NCI-H146 (cell line): ENCODE measurements around the gene SGSM2.

Experiments
- DNase-seq: peaks from one replicate; lab custom pipeline; 2025; lab: John Stamatoyannopoulos, UW

The SGSM2 gene

DNA sequence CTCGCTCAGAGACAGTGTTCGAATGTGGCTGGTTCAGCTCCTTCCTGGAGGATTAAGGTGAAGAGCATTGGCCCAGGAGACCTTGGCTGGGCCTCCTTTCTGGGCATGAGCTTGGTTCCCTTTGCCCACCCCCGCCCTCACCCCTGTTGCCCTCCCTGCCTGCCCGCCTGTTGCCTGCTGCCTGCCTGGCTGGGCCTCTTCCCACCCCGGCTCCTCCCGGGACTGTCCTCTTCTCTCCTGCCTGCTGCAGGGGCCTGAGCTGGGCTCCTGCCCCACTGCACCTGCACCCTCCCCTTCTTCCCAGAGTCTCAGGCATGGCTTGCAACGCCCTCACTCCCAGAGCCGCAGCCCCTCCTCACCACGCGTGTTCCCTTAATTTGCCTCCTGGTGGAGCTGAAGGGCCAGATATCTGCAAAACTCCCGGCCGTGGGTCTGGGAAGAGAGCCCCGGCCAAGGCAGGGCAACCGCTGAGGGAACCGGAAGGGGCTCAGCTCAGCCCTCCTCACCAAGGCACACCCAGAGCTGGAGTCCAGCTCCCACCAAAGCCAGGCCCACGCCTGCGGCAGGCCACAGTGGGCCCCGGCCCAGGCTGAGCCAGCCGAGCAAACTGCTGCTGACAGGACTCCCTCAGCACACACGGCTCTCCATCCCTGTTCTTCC, 32.4 kb downstream of the SGSM2 start:
- DNase-seq = no peak

DNA sequence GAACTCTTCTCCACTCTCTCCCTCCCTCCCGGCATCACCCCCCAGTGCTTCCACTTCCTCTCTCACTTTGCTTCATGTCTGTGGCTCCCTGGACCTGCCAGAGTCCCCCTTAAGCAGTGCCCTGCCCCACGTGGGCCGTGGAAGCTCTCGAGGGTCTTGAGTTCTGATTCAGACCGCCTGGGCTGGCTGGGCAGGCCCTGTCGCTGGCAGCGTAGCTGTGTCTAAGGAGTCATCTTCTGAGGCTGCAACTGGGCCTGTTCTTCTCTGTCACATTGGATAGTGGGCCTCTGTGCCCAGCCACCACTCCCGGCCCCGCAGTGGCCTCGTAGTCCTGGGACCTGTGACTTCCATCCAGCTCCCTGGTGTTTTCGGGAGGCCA, 32.9 kb downstream of the SGSM2 start:
- no peak for DNase-seq

DNA sequence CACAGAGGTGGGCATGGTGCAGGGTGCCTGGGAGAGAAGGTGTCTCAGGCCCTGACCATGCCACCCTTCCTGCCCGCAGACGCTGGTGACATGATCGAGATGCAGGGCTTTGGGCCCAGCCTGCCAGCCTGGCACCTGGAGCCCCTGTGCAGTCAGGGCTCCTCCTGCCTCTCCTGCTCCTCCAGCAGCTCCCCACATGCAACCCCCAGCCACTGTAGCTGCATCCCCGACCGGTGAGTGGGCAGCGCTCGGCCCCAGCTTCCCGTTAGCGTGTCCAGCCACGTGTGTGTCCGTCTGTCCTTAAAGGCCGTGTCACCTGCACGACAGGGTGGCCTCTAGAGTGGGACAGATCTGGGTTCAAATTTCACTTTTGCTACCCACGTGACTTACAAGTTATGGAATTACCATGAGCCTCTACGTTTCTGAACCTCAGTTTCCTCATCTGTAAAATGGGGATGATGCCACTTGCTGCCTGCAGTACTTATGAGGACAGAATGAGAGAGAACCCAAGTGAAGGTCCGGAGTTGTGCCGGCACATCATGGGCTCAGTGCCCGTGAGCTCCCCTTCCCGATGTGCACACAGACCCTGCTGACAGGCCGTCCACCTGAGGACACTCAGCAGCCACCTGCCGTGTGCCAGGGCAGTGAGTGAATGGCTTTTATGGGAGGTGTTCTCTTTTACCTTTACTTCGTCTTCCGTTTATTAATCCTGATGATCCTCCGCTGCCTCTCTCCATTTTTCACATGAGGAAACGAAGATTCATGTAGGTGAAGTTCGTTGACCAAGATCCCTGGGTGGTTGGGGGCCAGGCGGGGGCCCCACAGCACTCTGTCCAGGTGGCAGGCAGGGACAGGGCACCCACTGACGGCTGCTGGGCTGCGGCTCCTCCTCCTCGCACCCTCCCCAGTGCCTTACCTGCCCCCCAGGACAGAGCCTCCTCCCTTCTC, 34.2 kb downstream of the SGSM2 start:
- no peak for DNase-seq

DNA sequence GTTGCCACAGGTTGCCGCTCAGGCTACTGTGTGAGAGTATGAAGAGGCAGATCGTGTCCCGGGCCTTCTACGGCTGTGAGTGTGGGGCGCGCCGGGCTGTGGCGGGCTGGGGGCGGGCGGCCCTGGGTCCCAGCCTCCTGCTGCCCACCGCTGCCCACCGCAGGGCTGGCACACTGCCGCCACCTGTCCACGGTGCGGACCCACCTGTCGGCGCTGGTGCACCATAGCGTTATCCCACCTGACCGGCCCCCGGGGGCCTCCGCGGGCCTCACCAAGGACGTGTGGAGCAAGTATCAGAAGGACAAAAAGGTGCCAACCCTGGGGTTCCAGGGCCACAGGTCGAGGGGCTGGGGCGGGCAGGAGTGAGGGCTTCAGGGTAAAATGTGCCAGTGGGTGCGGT, 34.9 kb downstream of the SGSM2 start:
- no peak for DNase-seq

DNA sequence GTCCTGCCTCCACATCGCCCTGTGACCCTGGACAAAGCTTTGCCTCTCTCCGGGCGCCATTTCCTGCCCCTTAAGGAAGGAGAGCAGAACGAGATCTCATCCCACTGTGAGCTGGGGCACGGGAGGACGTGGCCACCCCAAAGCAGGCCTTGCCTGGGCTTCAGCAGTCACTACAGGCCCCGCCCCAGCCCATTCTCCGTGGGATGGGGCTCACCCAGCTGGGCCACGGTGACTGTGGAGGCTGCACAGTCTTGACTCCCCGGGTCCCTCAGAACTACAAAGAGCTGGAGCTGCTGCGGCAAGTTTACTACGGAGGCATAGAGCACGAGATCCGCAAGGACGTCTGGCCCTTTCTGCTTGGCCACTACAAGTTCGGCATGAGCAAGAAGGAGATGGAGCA, 35.4 kb downstream of the SGSM2 start:
- no peak for DNase-seq

DNA sequence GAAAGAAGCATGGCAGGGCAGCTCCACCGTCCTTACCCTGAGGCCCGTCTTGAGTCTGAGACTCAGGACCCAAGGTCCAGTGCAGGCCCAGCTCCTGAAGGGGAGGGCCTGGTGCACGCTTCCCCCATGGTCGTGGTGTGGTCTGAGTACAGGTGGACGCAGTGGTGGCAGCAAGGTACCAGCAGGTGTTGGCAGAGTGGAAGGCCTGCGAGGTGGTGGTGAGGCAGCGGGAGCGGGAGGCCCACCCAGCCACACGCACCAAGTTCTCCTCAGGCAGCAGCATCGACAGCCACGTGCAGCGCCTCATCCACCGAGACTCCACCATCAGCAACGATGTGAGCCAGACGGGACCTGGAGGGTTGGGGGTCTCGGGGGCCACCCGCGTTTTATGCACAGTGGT, 35.9 kb downstream of the SGSM2 start:
- no peak for DNase-seq

DNA sequence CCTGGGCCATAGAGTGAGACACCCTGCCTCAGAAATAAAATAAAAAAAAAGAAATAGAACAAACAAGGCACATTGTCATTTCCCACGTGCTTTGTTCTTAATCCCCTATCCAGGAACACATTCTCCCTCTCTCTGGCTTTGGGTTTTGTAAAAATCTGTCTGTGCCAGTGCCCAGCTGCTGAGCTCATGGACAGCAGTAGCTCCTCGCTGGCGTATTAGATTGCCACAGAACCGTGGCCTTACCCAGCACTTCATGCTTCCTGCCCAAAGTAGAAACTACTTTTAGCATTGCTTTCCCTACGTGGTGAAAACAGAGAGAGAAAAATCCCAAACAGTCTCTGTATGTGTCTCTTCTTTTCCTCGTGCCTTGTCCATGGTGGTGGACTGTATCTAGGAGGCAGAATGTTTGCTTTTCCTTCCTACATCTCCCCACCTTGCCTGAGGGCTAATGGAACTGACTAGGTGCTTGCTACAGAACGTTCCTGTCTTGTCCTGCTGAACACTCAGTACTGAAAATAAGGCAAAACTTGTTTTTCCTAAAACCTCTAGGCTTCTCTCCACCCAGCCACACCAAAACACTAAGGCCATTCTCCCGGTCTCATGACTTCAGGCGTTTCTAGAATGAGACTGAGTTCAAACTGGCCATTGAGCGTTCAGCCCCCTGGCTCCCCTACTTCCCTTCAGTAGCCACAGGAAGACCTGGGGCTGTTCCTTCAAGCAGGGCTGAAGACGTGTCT, 37.4 kb downstream of the SGSM2 start:
- DNase-seq = no peak

DNA sequence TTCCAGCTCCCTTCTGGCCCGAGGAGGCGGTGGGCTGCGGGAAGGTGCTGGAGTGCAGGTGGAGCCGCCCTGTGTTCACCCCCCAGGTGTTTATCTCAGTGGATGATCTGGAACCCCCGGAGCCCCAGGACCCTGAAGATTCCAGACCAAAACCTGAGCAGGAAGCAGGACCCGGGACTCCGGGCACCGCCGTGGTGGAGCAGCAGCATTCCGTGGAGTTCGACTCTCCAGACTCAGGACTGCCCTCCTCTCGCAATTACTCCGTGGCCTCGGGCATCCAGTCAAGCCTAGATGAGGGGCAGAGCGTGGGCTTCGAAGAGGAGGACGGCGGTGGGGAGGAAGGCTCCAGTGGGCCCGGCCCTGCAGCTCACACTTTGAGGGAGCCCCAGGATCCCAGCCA, 38.1 kb downstream of the SGSM2 start:
- no peak for DNase-seq

DNA sequence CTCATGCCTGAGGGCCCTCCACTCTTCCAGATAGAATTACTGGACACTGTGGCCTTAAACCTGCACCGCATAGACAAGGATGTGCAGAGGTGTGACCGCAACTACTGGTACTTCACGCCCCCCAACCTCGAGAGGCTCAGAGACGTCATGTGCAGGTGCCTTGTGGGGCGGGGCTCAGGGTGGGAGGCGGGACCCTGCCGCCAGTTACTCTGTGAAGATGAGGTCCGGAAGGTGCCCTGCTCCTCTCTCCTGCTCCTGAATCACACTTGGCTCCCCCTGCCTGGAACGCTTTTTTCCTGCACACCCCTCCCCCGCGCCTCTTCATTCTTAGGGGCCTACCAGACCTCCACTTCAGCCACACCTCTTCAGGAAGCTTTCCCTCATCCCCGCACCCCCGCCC, 38.8 kb downstream of the SGSM2 start:
- DNase-seq = no peak

DNA sequence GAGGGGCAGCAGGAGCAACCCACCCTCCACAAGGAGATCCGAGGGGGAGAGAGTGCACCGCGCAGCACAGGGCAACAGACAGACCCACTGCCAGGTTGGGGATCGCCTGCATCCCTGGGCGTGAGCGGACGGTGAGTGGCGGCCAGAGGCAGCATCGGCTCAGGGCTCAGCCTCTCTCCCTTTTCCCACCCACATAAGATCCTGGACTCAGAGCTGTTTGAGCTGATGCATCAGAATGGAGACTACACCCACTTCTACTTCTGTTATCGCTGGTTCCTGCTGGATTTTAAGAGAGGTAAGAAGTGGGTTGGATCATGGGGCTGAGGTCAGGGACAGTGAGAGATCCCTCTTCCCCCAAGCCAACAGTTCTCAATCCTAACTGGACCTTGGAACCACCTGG, 40.4 kb downstream of the SGSM2 start:
- DNase-seq = no peak

DNA sequence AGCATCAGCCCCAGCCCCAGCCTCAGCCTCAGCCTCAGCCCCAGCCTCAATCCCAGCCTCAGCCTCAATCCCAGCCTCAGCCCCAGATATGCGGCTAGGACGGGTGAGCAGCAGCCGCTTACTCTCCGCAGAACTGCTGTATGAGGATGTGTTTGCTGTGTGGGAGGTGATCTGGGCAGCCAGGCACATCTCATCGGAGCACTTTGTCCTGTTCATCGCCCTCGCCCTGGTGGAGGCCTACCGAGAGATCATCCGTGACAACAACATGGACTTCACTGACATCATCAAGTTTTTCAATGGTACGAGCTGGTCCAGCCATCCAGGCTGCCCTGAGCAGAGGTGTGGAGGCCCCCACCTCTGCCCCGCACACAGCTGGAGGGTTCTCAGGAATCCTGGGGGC, 41.6 kb downstream of the SGSM2 start:
- no peak for DNase-seq

DNA sequence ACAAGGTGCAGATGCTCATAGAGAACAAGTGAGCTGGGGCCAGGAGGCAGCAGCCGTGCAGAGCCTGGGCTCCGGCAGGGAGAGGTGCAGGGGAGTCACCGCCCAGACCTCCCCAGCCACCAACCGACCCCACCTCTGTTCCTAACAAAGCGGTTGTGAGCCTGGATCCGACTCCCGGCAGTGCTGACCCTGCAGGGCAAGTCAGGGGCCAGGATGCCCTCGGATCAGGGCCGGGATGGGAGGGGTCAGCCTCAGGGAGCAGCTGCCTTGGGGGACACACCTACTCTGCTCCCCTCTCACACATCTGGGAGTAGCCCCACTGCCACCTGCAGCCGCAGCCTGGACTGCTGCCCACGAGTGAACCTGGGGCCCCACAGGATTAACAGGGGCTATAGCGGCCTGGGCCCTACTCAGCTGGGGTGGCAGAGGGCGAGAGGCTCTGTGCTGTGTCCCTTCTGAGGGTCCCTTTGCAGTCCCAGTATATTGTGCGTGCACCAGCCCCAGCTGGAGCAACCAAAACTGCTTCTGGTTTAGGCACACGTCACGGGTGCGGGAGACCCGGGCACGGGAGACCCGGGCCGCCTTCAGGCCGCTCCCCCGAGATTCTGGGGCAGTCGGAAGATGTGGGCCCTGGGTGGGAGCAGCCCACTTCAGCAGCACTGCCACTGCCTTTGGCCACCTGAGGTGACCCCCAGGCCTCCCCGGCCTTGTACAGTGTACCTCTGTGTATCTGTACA, 42.4 kb downstream of the SGSM2 start:
- no peak for DNase-seq

DNA sequence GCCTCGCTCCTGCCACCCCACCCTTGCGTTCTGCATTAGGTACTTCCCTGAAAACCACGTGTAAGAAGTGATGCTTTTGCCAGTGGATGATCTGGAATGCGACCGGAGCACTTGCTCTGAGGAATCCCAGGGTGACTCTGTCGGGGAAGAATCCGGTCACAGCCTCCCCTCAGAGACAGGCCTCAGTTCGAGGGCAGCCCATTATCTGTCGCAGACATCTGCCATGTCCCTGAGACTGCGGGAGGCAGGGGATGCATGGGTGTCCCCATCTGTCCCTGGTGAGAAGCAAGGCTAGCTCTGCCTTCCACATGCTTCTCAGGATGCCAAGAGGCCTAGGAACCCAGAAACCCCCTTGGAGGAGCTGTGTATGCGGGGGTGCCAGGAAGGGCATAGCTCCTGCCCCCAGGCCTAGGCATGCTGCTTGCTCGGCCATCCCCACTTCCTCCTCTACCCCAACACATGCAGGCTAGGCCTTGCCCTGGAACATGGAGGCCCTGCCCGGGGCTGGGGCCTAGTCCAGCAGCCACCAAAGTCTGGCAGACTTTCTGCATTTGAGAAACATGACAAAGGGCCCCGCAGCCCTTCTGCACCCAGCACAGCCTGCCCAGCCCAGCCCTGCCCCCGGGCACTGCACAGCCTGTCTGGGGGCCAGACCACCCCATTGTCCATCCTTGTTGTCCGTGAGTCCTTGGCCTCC, 43.1 kb downstream of the SGSM2 start:
- DNase-seq = no peak

DNA sequence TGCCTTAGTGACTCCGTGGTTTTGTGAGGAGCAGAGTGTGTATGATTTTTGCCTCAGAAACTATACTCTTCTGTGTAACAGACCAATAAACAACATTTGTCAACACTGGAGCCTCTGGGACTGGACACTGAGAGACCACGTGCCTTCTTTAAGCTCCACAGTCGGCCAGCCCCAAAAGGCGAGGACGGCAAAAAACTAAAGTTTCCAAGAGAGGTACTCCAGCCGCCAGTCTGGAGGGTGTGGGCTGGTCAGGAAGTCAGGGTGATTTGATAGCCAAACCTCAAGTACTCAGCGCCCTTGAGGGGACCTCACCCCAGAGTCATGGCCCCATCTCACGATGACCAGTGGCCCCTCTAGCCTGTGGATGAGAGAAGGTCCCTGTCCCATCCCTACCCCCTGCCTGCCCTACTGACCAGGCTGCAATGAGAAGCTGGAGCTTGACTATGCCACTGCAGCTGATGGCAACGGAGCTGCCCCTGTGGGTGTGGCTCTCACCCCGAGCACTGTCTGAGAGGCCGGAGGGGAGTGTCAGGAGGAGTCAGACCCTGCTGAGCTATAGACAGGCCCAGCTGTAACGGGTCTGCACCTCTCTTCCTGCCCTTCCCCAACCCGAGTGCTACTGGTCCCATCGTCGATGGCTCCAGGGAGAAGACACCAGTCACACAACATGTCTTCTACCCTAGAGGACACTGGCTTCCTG, 43.8 kb downstream of the SGSM2 start:
- no peak for DNase-seq

DNA sequence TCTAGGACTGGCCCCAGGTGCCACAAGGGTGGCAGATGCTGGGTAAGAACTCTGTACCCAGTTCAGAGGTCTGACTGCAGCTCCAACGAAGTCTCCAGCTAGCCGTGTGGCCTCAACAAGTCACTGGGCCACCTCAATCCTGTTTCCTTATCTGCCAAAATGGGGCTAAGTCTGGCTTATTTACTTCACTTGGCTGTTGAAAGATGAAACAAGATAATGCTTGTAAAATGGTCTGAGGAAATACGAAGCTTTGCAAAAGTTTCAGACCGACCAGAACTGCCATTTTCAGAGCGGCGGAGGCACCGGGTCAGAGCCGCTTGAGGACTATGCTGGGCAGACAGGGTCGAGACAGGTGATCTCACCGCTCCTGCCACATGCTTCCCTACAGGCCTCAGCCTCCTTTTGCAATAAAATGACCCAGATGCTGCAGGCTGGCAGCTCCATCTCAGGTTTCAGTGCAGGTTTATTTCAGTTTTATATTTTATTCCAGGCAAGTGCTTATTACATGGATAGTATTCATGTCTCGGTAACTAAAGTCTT, 46.4 kb downstream of the SGSM2 start:
- no peak for DNase-seq

DNA sequence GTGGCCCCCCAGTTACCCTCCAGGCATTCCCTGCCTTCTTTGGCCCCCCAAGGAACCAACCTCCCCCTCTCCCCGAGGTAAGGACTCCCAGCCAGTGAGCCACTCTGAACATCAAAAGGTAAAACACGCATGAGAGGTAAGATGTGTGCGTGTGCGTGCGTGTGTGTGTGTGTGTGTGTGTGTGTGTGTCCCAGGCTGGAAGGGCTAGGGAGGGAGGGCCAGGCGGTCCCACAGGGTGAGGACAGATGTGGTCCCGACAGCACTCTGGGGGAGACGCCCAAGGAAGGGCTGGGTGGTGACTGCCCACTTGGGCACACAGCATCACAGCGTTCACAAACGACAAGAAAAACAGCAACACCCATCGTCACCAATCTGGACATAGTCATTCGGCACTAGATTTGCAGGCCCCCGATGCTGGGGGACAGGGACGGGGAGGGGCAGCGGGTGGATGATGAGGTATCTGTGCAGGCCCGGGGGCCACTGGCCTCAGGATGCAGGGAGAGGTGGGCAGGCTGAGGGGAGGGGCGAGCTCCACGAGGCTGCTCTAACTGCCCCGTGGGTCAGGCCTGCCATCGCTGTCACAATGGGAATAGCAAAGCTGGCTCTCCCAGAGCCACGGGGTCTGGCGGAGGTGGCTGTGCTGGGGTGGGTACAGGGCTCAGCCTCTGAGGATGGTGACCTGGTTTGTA, 47.3 kb downstream of the SGSM2 start:
- DNase-seq = no peak

DNA sequence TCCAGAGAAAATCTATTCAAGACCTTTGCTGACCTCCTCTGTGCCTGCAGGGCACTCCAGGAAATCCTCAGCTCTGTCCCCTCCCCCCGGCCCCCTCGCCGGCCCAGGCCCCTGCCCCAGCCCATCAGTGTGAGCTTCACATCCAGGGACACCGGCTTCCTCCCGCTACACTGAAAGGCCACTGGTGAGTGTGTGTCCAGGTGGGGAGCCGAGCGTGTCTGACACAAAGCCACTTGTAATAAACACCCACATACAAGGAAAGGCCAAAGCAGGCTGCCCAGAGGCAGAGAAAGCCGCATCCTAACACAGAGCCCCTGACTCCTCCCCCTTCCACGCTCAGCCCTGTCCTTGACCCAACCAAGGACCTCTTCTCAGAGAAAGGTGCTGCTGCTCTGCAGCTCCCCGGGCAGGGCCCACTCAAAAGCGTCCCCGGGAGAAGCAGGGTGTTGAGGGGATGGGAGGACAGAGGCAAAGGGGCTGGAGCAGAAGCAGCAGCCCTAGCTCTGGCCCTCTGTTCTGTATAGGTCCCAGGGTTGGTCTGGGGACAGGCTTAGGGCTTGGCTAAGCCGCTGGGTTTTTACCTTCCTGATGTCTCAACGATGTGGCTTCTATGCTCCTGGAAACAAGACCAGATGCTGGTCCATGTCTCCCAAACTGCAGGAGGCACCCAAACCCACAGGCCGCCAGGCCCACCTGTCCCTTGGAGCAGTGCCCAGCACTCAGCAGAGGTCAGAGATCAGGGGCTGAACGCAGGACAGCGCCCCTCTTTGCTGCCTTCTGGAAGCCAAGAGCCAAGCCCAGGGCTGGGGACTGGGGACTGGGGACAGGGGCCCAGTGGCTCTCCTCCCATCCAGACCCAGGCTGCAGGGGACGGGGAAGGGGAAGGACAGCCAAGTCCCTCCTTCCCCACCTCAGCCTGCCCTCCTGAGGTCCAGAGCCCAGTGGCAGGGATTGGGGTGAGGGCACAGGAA, 48.2 kb downstream of the SGSM2 start:
- DNase-seq = no peak

DNA sequence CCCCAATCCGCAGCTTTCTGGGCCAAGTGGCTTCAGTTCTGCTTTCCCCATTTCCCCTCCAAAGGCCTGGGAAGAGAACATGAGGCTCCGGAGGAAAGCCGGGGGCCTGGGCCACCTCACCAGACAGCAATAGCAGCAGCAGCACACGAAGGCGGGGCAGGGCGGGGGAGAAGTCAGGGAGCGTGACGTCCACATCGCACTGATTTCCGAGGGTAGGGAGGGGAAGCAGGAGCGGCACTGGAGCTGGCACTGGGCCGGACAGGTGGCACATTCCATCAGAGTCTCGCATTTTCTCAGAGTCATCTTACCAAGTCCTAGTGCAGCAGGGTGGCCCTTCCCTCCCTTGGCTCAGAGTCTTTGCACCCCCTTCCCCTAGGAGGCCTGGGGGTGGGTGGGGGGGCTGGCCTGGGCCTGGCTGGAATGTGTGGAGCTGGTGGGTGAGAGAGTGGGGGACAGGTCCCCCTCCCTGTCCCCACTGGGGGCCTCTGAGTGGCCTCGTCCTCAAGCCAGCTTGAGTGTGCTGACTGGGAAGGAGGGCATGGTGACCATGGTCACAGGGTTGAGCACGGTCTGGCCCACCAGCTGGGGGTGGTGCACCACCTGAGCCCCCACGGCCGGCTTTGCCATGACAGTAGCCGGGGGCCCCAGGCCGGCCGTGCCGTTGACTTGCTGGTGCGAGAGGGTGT, 49.2 kb downstream of the SGSM2 start:
- DNase-seq = no peak
